T-cell (primary cell): ENCODE measurements around the gene WBP1L. TPM values are rescaled to one million over a fixed set of nuclear protein-coding genes. Genes with fewer than 3 reads are reported as not detected.

ENCODE experiments used
- ATAC-seq, 4 experiments: fragments of 200-7000 bp in 3 of 4; fragments of 150-1000 bp in 1 of 4; cut with Tn5 transposase; replicated peaks in 1 of 4; 1 replicate in 3 of 4; 2 replicates in 1 of 4; pipeline ENCODE4 v1.10.0; 2021; ENCODE audit warnings: moderate library complexity in 3 of 4, mild to moderate bottlenecking in 2 of 4, moderate number of reproducible peaks in 1 of 4
- CTCF ChIA-PET, 2 donors: fragments of 300-600 bp; sonication (Branson Sonifier 250); formaldehyde crosslinking; loops; one replicate each; lab custom pipeline; 2022; ENCODE audit warnings: antibody characterized with exemption in 2 of 2; lab: Charles Lee
- POLR2A ChIA-PET, 2 donors: fragments of 300-600 bp; sonication (Branson Sonifier 250); formaldehyde crosslinking; loops; one replicate each; lab custom pipeline; 2022; ENCODE audit warnings: antibody characterized with exemption in 2 of 2; lab: Charles Lee
- DNase-seq, 35 experiments: peaks; one replicate each; pipeline versions ENCODE4 v3.0.0 to v3.0.0-alpha.2; 2013 to 2023
- H3K27ac ChIP-seq: one replicate; pipeline ENCODE4 v1.5.1; 2013; ENCODE audit warnings: low read length
- H3K27me3 ChIP-seq, 2 experiments: replicated peaks in 1 of 2; 1 replicate in 1 of 2; 2 replicates in 1 of 2; pipeline versions ENCODE4 v1.6.1 to v1.7.0; 2013; ENCODE audit warnings: low read length in 1 of 2, mixed read lengths in 1 of 2; ENCODE audit not compliant: control insufficient read depth in 2 of 2, insufficient read depth in 2 of 2; ENCODE audit errors: extremely low read depth in 1 of 2
- H3K36me3 ChIP-seq, 2 donors: 1 replicate in 1 of 2; 2 replicates in 1 of 2; pipeline versions ENCODE4 v1.6.1 to v1.7.0; 2013; ENCODE audit warnings: low read length in 1 of 2; ENCODE audit not compliant: control insufficient read depth in 2 of 2, insufficient read depth in 1 of 2; ENCODE audit errors: extremely low read depth in 1 of 2
- H3K4me1 ChIP-seq, 2 experiments: 1 replicate in 1 of 2; 2 replicates in 1 of 2; pipeline versions ENCODE4 v1.6.1 to v1.7.0; 2013; ENCODE audit warnings: low read length in 2 of 2, mixed read lengths in 1 of 2; ENCODE audit not compliant: insufficient read depth in 2 of 2, control insufficient read depth in 1 of 2; ENCODE audit errors: extremely low read depth in 1 of 2
- H3K4me3 ChIP-seq, 2 donors: 1 replicate in 1 of 2; 2 replicates in 1 of 2; pipeline versions ENCODE4 v1.5.1 to v1.7.0; 2013; ENCODE audit warnings: mild to moderate bottlenecking in 2 of 2, low read length in 1 of 2, moderate library complexity in 1 of 2; ENCODE audit not compliant: control insufficient read depth in 1 of 2; ENCODE audit errors: extremely low read depth in 1 of 2
- H3K9me3 ChIP-seq: 2 replicates; pipeline ENCODE4 v1.7.0; 2013
- H3K27ac Mint-ChIP-seq, 2 donors: one replicate each; pipeline ENCODE4 v1.8.0; 2020 to 2021; ENCODE audit warnings: mild to moderate bottlenecking in 2 of 2, mixed read lengths in 2 of 2
- H3K27me3 Mint-ChIP-seq, 2 donors: one replicate each; pipeline ENCODE4 v1.8.0; 2021 to 2022; ENCODE audit warnings: mixed read lengths in 2 of 2
- H3K36me3 Mint-ChIP-seq: one replicate; pipeline ENCODE4 v1.8.0; 2021; ENCODE audit warnings: mixed read lengths
- H3K4me1 Mint-ChIP-seq, 3 donors: one replicate each; pipeline ENCODE4 v1.8.0; 2020 to 2022; ENCODE audit warnings: mixed read lengths in 3 of 3, mild to moderate bottlenecking in 1 of 3
- H3K4me3 Mint-ChIP-seq, 3 donors: one replicate each; pipeline ENCODE4 v1.8.0; 2020 to 2022; ENCODE audit warnings: mild to moderate bottlenecking in 3 of 3, mixed read lengths in 3 of 3, moderate library complexity in 3 of 3
- H3K9me3 Mint-ChIP-seq, 3 donors: one replicate each; pipeline ENCODE4 v1.8.0; 2020 to 2022; ENCODE audit warnings: mixed read lengths in 3 of 3
- WGBS: methylation state at CpG from one replicate; pipeline ENCODE4 v1.1.5; 2013; ENCODE audit warnings: missing lambda C conversion rate; ENCODE audit not compliant: insufficient coverage; 5-methylcytosine and 5-hydroxymethylcytosine counted together
- total RNA-seq, 35 experiments: library from RNA in 6 of 35; stranded (reverse) in 6 of 35; fragments of 120-200 nt in 1 of 35; gene quantifications; one replicate each; pipeline versions ENCODE4 v1.2.1 to v1.2.4 and lab custom pipeline; 2013 to 2026

WBP1L gene
- total RNA-seq, 5 donors from 2014 or later (not counting 1 experiment from before 2014, with no cell fraction given) = 20.0 to 38.5 (median 33.0) TPM

DNA sequence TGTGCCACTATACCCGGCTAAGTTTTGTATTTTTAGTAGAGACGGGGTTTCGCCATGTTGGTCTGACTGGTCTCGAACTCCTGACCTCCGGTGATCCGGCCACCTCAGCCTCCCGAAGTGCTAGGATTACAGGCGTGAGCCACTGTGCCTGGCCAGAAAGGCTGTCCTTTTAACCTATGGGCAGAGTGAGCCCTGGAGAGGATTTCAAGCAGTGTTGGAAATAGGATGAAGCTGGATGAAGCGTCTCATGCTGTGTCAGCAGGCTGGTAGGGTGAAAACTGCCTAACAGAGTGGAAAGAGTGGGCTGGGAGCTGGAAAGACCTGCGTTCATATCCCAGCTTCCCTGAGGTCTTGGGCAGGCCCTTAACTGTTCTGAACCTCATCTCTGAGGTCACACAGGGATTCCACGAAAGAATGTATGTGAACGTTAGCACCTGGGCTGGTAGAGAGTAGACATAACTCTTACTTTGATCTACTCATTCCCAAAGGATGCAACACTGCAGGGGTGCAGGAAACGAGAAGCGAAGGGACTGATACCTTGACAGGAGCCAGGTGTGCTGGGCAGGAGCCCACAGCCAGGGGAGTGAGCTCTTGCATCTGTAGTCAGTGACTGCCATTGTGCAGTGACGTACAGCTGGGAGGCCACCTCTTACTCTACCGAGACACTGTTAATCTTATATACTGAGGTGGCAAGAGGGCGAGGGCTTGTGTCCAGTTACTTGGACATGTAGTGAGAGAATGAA lies 34.1 kb downstream of the WBP1L start:
- Histone ChIP-seq H3K4me3 (no peak overlapping the region), H3K27ac (no peak overlapping the region), H3K27me3 (no peaks in the 10 kb centered on the region), H3K4me1 (peaks cover 12 to 53% of the 10 kb centered on the region in 2 experiments), H3K9me3 (no peaks in the 10 kb centered on the region), H3K36me3 (peaks cover 3 to 5% of the 10 kb centered on the region in 2 donors)
- no peaks in the 10 kb centered on the region for H3K27me3 Mint-ChIP-seq
- peaks cover 63 to 77% (median 72%) of the 10 kb centered on the region in 3 donors for H3K4me1 Mint-ChIP-seq
- ATAC-seq (no peak), DNase-seq (no peak)
- POLR2A ChIA-PET = no interaction called here
- H3K4me3 Mint-ChIP-seq = no peak overlapping the region
- H3K36me3 Mint-ChIP-seq = peaks cover 21% of the 10 kb centered on the region
- 95% methylated on average over 12 of the region's 17 CpGs for WGBS
- H3K27ac Mint-ChIP-seq = peak overlapping the region in 1 of 2 donors; percentile 4
- no peaks in the 10 kb centered on the region for H3K9me3 Mint-ChIP-seq
- CTCF ChIA-PET = no interaction called here

DNA sequence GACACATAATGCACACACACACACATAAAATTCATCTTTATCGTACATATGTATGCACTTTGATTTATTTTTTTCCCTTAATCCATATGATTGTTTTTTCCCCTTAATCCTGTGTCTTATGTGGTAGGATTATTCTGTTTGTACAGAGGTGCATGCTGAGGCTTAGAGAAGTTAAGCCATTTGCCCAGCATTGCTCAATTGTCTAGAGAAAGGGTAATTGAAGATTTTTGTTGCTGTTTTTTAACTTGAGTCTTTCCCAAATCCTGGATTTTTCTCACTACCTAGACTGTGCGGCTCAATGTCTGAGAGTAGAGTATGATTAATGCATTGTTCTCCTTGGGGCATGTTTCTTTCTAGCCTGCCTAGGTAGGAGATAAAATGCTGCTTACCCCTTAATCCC lies 35.0 kb downstream of the WBP1L start:
- ATAC-seq = no peak
- Histone ChIP-seq H3K27ac (no peak overlapping the region), H3K4me1 (peaks cover 12 to 55% of the 10 kb centered on the region in 2 experiments), H3K36me3 (peaks cover 3 to 5% of the 10 kb centered on the region in 2 donors), H3K4me3 (no peak overlapping the region), H3K9me3 (no peaks in the 10 kb centered on the region), H3K27me3 (no peaks in the 10 kb centered on the region)
- CTCF ChIA-PET = no interaction called here
- no peaks in the 10 kb centered on the region for H3K9me3 Mint-ChIP-seq
- peaks cover 63 to 77% (median 73%) of the 10 kb centered on the region in 3 donors for H3K4me1 Mint-ChIP-seq
- peaks cover 19% of the 10 kb centered on the region for H3K36me3 Mint-ChIP-seq
- POLR2A ChIA-PET = no interaction called here
- H3K4me3 Mint-ChIP-seq = no peak overlapping the region
- DNase-seq = no peak
- no peaks in the 10 kb centered on the region for H3K27me3 Mint-ChIP-seq
- WGBS = no CpG with 5 or more reads among the region's 2 CpGs
- H3K27ac Mint-ChIP-seq = no peak overlapping the region

DNA sequence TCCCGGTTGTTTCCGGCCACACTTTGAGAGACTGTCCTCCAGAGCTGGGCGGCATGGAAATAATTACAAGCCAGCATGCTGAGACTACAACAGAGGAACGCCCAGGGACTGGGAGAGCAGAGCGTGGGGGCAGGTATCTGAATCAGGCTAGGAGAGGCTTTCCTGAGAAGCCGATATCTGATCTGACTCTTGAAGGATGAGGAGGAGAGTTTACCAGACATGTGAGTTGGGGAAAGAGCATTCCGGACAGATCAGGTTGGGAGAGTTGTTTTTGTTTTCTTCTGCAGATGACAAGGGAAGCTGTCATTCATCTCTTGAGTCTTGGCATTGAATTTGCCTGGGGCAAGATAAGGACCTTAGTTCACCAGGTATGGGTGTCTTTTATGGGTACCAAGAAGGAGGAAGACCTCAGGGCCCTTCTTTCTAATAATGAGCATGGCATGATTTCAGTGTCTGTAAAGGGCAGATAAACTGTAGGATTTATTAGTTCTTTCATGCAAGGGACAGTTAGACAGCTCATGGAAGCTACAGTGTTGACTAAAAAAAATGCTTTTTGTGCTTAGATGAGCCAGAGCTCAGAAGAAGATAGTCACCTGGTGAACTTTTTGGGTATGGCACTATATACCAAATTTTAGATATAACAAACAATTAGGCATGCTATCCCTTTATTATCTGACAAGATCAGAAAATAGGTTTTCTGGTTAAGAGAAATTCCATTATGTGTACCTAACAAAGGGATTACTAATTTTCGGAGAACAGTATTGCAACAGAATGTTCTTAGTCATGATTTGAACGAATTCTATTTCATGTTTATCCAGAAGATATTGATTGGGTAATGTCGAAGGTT lies 36.2 kb downstream of the WBP1L start:
- peaks cover 12 to 46% of the 10 kb centered on the region in 2 experiments for H3K4me1 ChIP-seq
- H3K36me3 ChIP-seq = peaks cover 3 to 5% of the 10 kb centered on the region in 2 donors
- no peaks in the 10 kb centered on the region for H3K9me3 Mint-ChIP-seq
- no peaks in the 10 kb centered on the region for H3K27me3 Mint-ChIP-seq
- whole genome bisulfite sequencing = 96% methylated on average over 8 of the region's 10 CpGs
- ChIA-PET CTCF (no interaction called here), POLR2A (interaction anchor here in 1 of 2 donors (0.5 kb wide), 1 partner anchor 667 kb away, joined by 3 read pairs; no protein-coding TSS in a partner anchor)
- no peak for DNase-seq
- peaks cover 19% of the 10 kb centered on the region for H3K36me3 Mint-ChIP-seq
- ATAC-seq = no peak
- H3K4me3 ChIP-seq = no peak overlapping the region
- H3K9me3 ChIP-seq = no peaks in the 10 kb centered on the region
- no peaks in the 10 kb centered on the region for H3K27me3 ChIP-seq
- peak overlapping the region in 1 of 2 donors; percentile 34 for H3K27ac Mint-ChIP-seq
- H3K4me3 Mint-ChIP-seq = no peak overlapping the region
- no peak overlapping the region for H3K27ac ChIP-seq
- H3K4me1 Mint-ChIP-seq = peaks cover 55 to 70% (median 66%) of the 10 kb centered on the region in 3 donors

DNA sequence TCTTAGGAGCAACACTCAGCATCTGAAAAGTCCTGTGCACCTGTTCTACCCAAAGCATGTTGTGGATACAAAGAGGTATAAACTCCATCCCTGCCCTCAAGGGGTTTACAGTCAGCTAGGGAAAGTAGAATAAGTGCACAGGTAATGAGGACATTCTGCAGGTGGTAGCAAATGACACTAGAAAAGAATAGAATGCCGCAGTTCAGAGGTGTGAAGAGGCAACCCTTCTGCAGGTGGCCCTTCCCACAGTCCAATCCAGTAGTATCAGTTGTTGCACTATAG lies 36.7 kb downstream of the WBP1L start:
- Mint-ChIP-seq H3K4me3 (no peak overlapping the region), H3K4me1 (peaks cover 54 to 69% (median 63%) of the 10 kb centered on the region in 3 donors), H3K36me3 (peaks cover 19% of the 10 kb centered on the region), H3K27ac (no peak overlapping the region), H3K9me3 (no peaks in the 10 kb centered on the region), H3K27me3 (no peaks in the 10 kb centered on the region)
- ChIA-PET CTCF (no interaction called here), POLR2A (no interaction called here)
- Histone ChIP-seq H3K27me3 (no peaks in the 10 kb centered on the region), H3K9me3 (no peaks in the 10 kb centered on the region), H3K27ac (no peak overlapping the region), H3K4me1 (peaks cover 12 to 45% of the 10 kb centered on the region in 2 experiments), H3K4me3 (no peak overlapping the region), H3K36me3 (peaks cover 3% of the 10 kb centered on the region in 2 donors)
- no CpG with 5 or more reads among the region's 1 CpG for WGBS
- DNase-seq = no peak
- ATAC-seq = no peak

DNA sequence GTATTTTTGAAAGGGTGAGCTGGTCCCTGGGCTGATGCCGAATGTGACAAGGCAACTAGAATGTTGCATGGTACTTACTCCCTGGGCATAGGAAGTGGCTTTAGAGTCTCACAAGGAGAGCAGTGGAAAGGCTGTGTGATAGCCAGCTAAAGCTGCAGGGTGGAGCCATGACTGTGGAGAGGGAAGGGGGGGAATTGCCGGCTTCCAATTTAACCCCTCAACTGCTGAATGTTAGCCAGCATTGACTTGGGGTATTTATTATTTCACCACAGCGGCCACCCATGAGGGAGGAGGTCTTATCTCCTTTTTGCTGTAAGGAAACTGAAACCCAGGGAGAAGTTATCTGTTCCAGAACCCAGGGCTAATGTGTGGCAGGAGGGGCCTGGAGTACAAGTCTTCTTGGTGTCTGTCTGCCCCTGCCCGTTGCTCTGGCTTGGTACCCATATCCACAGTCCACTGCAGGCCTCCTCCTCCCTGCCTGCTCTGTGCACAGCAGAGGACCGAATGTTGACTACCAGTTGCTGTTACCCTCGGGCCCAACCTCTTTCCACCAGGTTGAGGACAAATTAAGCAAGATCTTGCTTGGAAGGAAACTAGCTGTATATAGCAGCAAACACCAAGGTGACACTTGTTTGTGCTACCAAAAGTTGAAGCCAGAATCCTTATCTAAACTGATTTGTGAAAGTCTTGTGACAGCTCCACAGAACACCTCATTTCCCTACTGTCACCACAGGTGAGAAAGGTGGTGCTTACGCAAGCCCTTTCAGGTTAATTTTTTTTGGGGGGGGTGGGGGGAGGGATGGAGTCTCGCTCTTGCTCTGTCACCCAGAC lies 37.6 kb downstream of the WBP1L start:
- Histone ChIP-seq H3K4me3 (no peak overlapping the region), H3K27ac (no peak overlapping the region), H3K4me1 (peaks cover 6 to 40% of the 10 kb centered on the region in 2 experiments), H3K9me3 (no peaks in the 10 kb centered on the region), H3K27me3 (no peaks in the 10 kb centered on the region), H3K36me3 (peaks cover 3% of the 10 kb centered on the region in 2 donors)
- Mint-ChIP-seq H3K4me3 (no peak overlapping the region), H3K9me3 (no peaks in the 10 kb centered on the region), H3K4me1 (peaks cover 54 to 69% (median 63%) of the 10 kb centered on the region in 3 donors), H3K27me3 (no peaks in the 10 kb centered on the region), H3K27ac (no peak overlapping the region), H3K36me3 (peaks cover 17% of the 10 kb centered on the region)
- ChIA-PET CTCF (no interaction called here), POLR2A (no interaction called here)
- ATAC-seq (no peak), DNase-seq (no peak)
- WGBS = 93% methylated on average over 3 of the region's 8 CpGs
